K562 (cell line): ENCODE measurements around the gene KCNC4. TPM values are rescaled to one million over a fixed set of nuclear protein-coding genes. Genes with fewer than 3 reads are reported as not detected.
A peak's percentile ranks its signal among the peaks of the same experiment; 100 is the strongest.

Experiments used
- ATAC-seq: fragments of 200-7000 bp; cut with Tn5 transposase; 3 replicates; pipeline ENCODE4 v1.9.1; 2020; ENCODE audit warnings: moderate library complexity
- BruUV-seq: library from RNA; stranded (reverse); fragments of 400-500 nt; replicated peaks from 2 replicates; lab custom pipeline; 2021; lab: Mats Ljungman, UMichigan
- CTCF ChIA-PET: fragments of 300-600 bp; formaldehyde crosslinking; extraction: SDS; loops from one replicate; lab custom pipeline; 2021; ENCODE audit warnings: low intra/inter-chr PET ratio; lab: Yijun Ruan, JAX
- POLR2A ChIA-PET: fragments of 300-600, 350-650 bp; sonication (Branson Sonifier 250); formaldehyde crosslinking; extraction: SDS; loops from one replicate; lab custom pipeline; 2021; ENCODE audit warnings: antibody characterized with exemption, inconsistent platforms; lab: Yijun Ruan, JAX
- DNase-seq, 4 experiments: peaks; one replicate each; pipeline versions ENCODE4 v3.0.0 to v3.0.0-alpha.2; 2011 to 2018; ENCODE audit warnings: low spot score in 3 of 4, mixed read lengths in 3 of 4; ENCODE audit errors: extremely low read depth in 1 of 4
- FAIRE-seq: peaks from 2 replicates; lab custom pipeline; 2011; peaks lifted over from hg19 to GRCh38; lab: Jason Lieb, UNC
- H2AFZ ChIP-seq: 2 replicates; pipeline ENCODE4 v1.6.0; 2011; ENCODE audit warnings: low read depth, low read length, control low read depth, inconsistent platforms
- H3K27ac ChIP-seq: fragments of 200-600 bp; 3 replicates; pipeline ENCODE4 v1.8.0; 2011; ENCODE audit warnings: low read depth, mild to moderate bottlenecking, control low read depth, inconsistent platforms, low read length, moderate library complexity, mixed read lengths; ENCODE audit errors: extremely low read depth
- H3K27me3 ChIP-seq, 2 experiments: fragments of 300-600 bp in 1 of 2; 2 replicates in 1 of 2; 3 replicates in 1 of 2; pipeline versions ENCODE4 v1.6.0 to v1.8.0; 2011; ENCODE audit warnings: inconsistent platforms in 2 of 2, low read length in 2 of 2, mild to moderate bottlenecking in 1 of 2, mixed read lengths in 1 of 2, moderate library complexity in 1 of 2; ENCODE audit not compliant: control insufficient read depth in 2 of 2, insufficient read depth in 2 of 2
- H3K36me3 ChIP-seq: fragments of 300-600 bp; 3 replicates; pipeline ENCODE4 v1.8.0; 2011; ENCODE audit warnings: mild to moderate bottlenecking, low read length, inconsistent platforms; ENCODE audit not compliant: control insufficient read depth, insufficient read depth
- H3K4me1 ChIP-seq, 2 experiments: fragments of 200-600 bp in 1 of 2; replicated peaks in 1 of 2; 2 replicates in 1 of 2; 3 replicates in 1 of 2; pipeline versions ENCODE4 v1.5.1 to v1.8.0; 2011; ENCODE audit warnings: inconsistent platforms in 2 of 2, low read length in 2 of 2, mild to moderate bottlenecking in 1 of 2, mixed read lengths in 1 of 2, moderate library complexity in 1 of 2; ENCODE audit not compliant: control insufficient read depth in 2 of 2, insufficient read depth in 2 of 2
- H3K4me2 ChIP-seq: 2 replicates; pipeline ENCODE4 v1.6.1; 2011; ENCODE audit warnings: low read length, control low read depth, inconsistent platforms, mixed read lengths; ENCODE audit not compliant: insufficient read depth
- H3K4me3 ChIP-seq: fragments of 200-600 bp; sonication (generic), shearing (Covaris generic); 2 replicates; pipeline ENCODE4 v1.5.1; 2016; ENCODE audit warnings: control low read depth, inconsistent platforms
- H3K79me2 ChIP-seq: fragments of 200-600 bp; 3 replicates; pipeline ENCODE4 v1.8.0; 2011; ENCODE audit warnings: low read length, inconsistent platforms; ENCODE audit not compliant: control insufficient read depth, insufficient read depth
- H3K9ac ChIP-seq, 2 experiments: 2 replicates each; pipeline versions ENCODE4 v1.6.0 to v1.6.1; 2011; ENCODE audit warnings: low read depth in 2 of 2, low read length in 2 of 2, control low read depth in 1 of 2, inconsistent platforms in 1 of 2, mild to moderate bottlenecking in 1 of 2, mixed read lengths in 1 of 2; ENCODE audit not compliant: insufficient read depth in 1 of 2
- H3K9me1 ChIP-seq: one replicate; pipeline ENCODE4 v1.6.0; 2011; ENCODE audit warnings: inconsistent platforms, mild to moderate bottlenecking, low read length, moderate library complexity; ENCODE audit not compliant: control insufficient read depth, insufficient read depth
- H3K9me3 ChIP-seq: replicated peaks from 2 replicates; pipeline ENCODE4 v1.5.1; 2011; ENCODE audit warnings: low read depth, low read length, inconsistent platforms; ENCODE audit not compliant: control insufficient read depth, insufficient read depth
- H4K20me1 ChIP-seq: replicated peaks from 2 replicates; pipeline ENCODE4 v1.6.1; 2011; ENCODE audit warnings: low read length, inconsistent platforms, mixed read lengths; ENCODE audit not compliant: control insufficient read depth, insufficient read depth
- ARHGAP35 ChIP-seq: fragments of 450-650 bp; IDR thresholded peaks from 2 replicates; pipeline ENCODE4 v1.6.1; 2018; ENCODE audit not compliant: partially characterized antibody
- E2F3 ChIP-seq: fragments of 250-450 bp; sonication (Bioruptor Pico); IDR thresholded peaks from 2 replicates; pipeline ENCODE4 v1.4.0; 2020; ENCODE audit warnings: mild to moderate bottlenecking
- ETV6 ChIP-seq, 3 experiments: fragments of 150-350 bp in 1 of 3; sonication (generic) in 1 of 3; formaldehyde crosslinking in 1 of 3; IDR thresholded peaks; 2 replicates each; pipeline versions ENCODE4 v1.6.1 to v1.8.0; 2014 to 2022; ENCODE audit warnings: borderline replicate concordance in 2 of 3, low read depth in 2 of 3, antibody characterized with exemption in 1 of 3, low read length in 1 of 3, mild to moderate bottlenecking in 1 of 3, missing genetic modification reagents in 1 of 3
- FOS ChIP-seq: IDR thresholded peaks from 3 replicates; pipeline ENCODE4 v1.6.1; 2011; ENCODE audit not compliant: insufficient read length; ENCODE audit errors: extremely low read depth
- GABPB2 ChIP-seq: fragments of 250-450 bp; sonication (Bioruptor Pico); conservative IDR thresholded peaks from 2 replicates; pipeline ENCODE4 v1.5.1; 2021; ENCODE audit warnings: mild to moderate bottlenecking
- IRF9 ChIP-seq: fragments of 450-650 bp; IDR thresholded peaks from 2 replicates; pipeline ENCODE4 v1.6.1; 2016; ENCODE audit warnings: missing biosample characterization, missing genetic modification characterization
- PHF8 ChIP-seq: fragments of 200-600 bp; sonication (generic); IDR thresholded peaks from 2 replicates; pipeline ENCODE4 v1.6.1; 2012; ENCODE audit warnings: mixed run types, mild to moderate bottlenecking, inconsistent platforms, low read length, moderate library complexity, borderline replicate concordance
- RB1 ChIP-seq: fragments of 450-650 bp; IDR thresholded peaks from 2 replicates; pipeline ENCODE4 v1.6.1; 2017; ENCODE audit warnings: low read depth, mild to moderate bottlenecking
- SREBF1 ChIP-seq: fragments of 150-350 bp; IDR thresholded peaks from 2 replicates; pipeline ENCODE4 v1.6.1; 2014; ENCODE audit warnings: antibody characterized with exemption, low read depth, low read length, borderline replicate concordance
- ZBTB11 ChIP-seq, 3 experiments: fragments of 200-800 bp in 1 of 3; fragments of 250-450 bp in 1 of 3; fragments of 450-650 bp in 1 of 3; sonication (Bioruptor Pico) in 1 of 3; sonication (Bioruptor generic) in 1 of 3; formaldehyde crosslinking in 1 of 3; IDR thresholded peaks; 2 replicates each; pipeline versions ENCODE4 v1.6.1 to v1.8.0; 2016 to 2022; ENCODE audit warnings: mild to moderate bottlenecking in 2 of 3, missing genetic modification characterization in 2 of 3, missing compliant biosample characterization in 1 of 3, moderate library complexity in 1 of 3
- ZNF12 ChIP-seq: sonication (generic); formaldehyde crosslinking; IDR thresholded peaks from 2 replicates; pipeline ENCODE4 v1.4.0; 2020; ENCODE audit warnings: mild to moderate bottlenecking, missing genetic modification reagents
- ZNF197 ChIP-seq: fragments of 200-800 bp; sonication (Bioruptor generic); IDR thresholded peaks from 2 replicates; pipeline ENCODE4 v1.6.1; 2016; ENCODE audit warnings: low read depth, missing genetic modification characterization, missing compliant biosample characterization
- ZNF384 ChIP-seq: IDR thresholded peaks from 2 replicates; pipeline ENCODE4 v1.6.1; 2012; ENCODE audit warnings: low read depth, low read length, improper control_type of control experiment
- ZNF41 ChIP-seq: fragments of 250-450 bp; sonication (Bioruptor Pico); conservative IDR thresholded peaks from 2 replicates; pipeline ENCODE4 v1.4.0; 2020; ENCODE audit warnings: mild to moderate bottlenecking
- ZNF561 ChIP-seq: fragments of 450-650 bp; formaldehyde crosslinking; conservative IDR thresholded peaks from 2 replicates; pipeline ENCODE4 v1.4.0; 2020; ENCODE audit warnings: mild to moderate bottlenecking, moderate library complexity
- ZNF589 ChIP-seq: fragments of 200-800 bp; sonication (Bioruptor generic); IDR thresholded peaks from 2 replicates; pipeline ENCODE4 v1.6.1; 2016; ENCODE audit warnings: low read depth, missing genetic modification characterization, missing compliant biosample characterization
- ZNF830 ChIP-seq: fragments of 250-450 bp; sonication (Bioruptor Pico); IDR thresholded peaks from 2 replicates; pipeline ENCODE4 v1.5.0; 2021; ENCODE audit warnings: mild to moderate bottlenecking
- WGBS: fragments of 100-300 bp; shearing (Covaris generic); methylation state at CpG from one replicate; pipeline ENCODE4 v1.1.6; 2016; ENCODE audit warnings: low coverage, mixed read lengths; ENCODE audit not compliant: insufficient coverage; ENCODE audit errors: missing lambda C conversion rate; 5-methylcytosine and 5-hydroxymethylcytosine counted together
- in situ Hi-C: fragments of 300-500 bp; cut with MboI; formaldehyde crosslinking; loops from 4 replicates; pipeline ENCODE4 v1.15.0; 2018; ENCODE audit warnings: inconsistent platforms, mixed read lengths
- intact Hi-C: fragments of 100-400 bp; cut with micrococcal nuclease; formaldehyde crosslinking; loops from 2 replicates; pipeline ENCODE4 v1.14.2; 2022
- polyA plus RNA-seq, 8 experiments: library from polyadenylated mRNA; depleted of rRNA in 4 of 8; stranded (reverse) in 5 of 8; unstranded in 3 of 8; fragments of >200 nt; fragmentation: Nextera tagmentation in 2 of 8; fragmentation: Illumina TruSeq in 1 of 8; extraction: Ambion mirVana in 2 of 8; extraction: Trizol in 1 of 8; gene quantifications; 2 replicates each; pipeline versions ENCODE4 v1.2.1 to v1.2.3, GENCODE V29; 2011 to 2014; ENCODE audit warnings: inconsistent platforms in 1 of 8, missing spikeins in 1 of 8
- total RNA-seq, 7 experiments: library from RNA; depleted of rRNA in 6 of 7; stranded (reverse); fragments of >200 nt in 6 of 7; fragmentation: Illumina TruSeq in 2 of 7; extraction: Trizol in 2 of 7; gene quantifications; 2 replicates each; pipeline versions ENCODE4 v1.2.1 to v1.2.3, GENCODE V29; 2011 to 2021; ENCODE audit warnings: low replicate concordance in 1 of 7

Gene KCNC4
- total and polyA plus RNA-seq, 9 of the 15 experiments (the other 6 are each of a cell fraction or from before 2014, with no cell fraction given), result 0.07 to 1.8 (median 0.73) TPM

- WGBS, result 9% methylated on average over 14 of the region's 16 CpGs
- no peak for TF ChIP-seq ZNF41 (CRISPR knock-in tag)
- TF ChIP-seq E2F3 (CRISPR knock-in tag), result no peak
- no peak for TF ChIP-seq ETV6 (IDR thresholded peaks at IDR 0.05; ENCODE audit: borderline replicate concordance in 1 of 2, low read depth in 2 of 2, low read length in 1 of 2)
- no peak for TF ChIP-seq ETV6 (CRISPR knock-in tag; IDR thresholded peaks at IDR 0.05; ENCODE audit: borderline replicate concordance)
- TF ChIP-seq ZBTB11 (CRISPR knock-in tag; IDR thresholded peaks at IDR 0.05), result no peak
- TF ChIP-seq SREBF1, result no peak
- TF ChIP-seq FOS, result no peak
- no peak for TF ChIP-seq ZNF12 (CRISPR knock-in tag)
- no peak for TF ChIP-seq ZNF197
- no peak for TF ChIP-seq PHF8
- no peak for TF ChIP-seq IRF9 (tag)
- no peak for TF ChIP-seq ZNF384
- no peak for TF ChIP-seq ZNF561 (CRISPR knock-in tag)
- no peak for TF ChIP-seq ZNF589
- TF ChIP-seq GABPB2 (CRISPR knock-in tag), result no peak
- no peak for TF ChIP-seq RB1
- TF ChIP-seq ZNF830, result no peak
- no peak for TF ChIP-seq ARHGAP35
These were observed 4.6 kb downstream of the KCNC4 start for GRCh38 chr1:110214454-110215404.

More at GRCh38 chr1:110214454-110215404, 4.6 kb downstream of the KCNC4 start:
- peaks cover 17% of the 10 kb centered on the region for H4K20me1 ChIP-seq
- peaks cover 0 to 27% of the 10 kb centered on the region in 2 experiments; a peak in 3 of 5 replicates for H3K4me1 ChIP-seq
- no peak overlapping the region for H3K4me3 ChIP-seq
- no peak for ATAC-seq
- H2AFZ ChIP-seq, result no peak overlapping the region
- FAIRE-seq, result no peak
- no peak overlapping the region for H3K4me2 ChIP-seq
- in situ Hi-C loops, result no loop called here
- BruUV-seq, result no TSS peak
- CTCF ChIA-PET, result no interaction called here
- no peaks in the 10 kb centered on the region for H3K36me3 ChIP-seq
- peak overlapping the region in 1 of 2 experiments; percentile 12; a peak in 1 of 4 replicates for H3K9ac ChIP-seq
- no peaks in the 10 kb centered on the region for H3K9me3 ChIP-seq
- peaks cover 16 to 73% of the 10 kb centered on the region in 2 experiments for H3K27me3 ChIP-seq
- H3K9me1 ChIP-seq, result no peaks in the 10 kb centered on the region
- DNase-seq, result no peak
- no peaks in the 10 kb centered on the region for H3K79me2 ChIP-seq
- no peak overlapping the region for H3K27ac ChIP-seq
- POLR2A ChIA-PET, result interaction anchor here (0.9 to 3.2 kb wide), 4 partner anchors 11 to 124 kb away, joined by 3 to 19 read pairs (median 4); partner anchors contain the start of gene RBM15
- intact Hi-C loops, result no loop called here
